Measurements from ENCODE around the gene SOAT1. TPM values are rescaled to one million over a fixed set of nuclear protein-coding genes. Genes with fewer than 3 reads are reported as not detected.

The SOAT1 gene
- total and polyA plus RNA-seq, 11 donors = 2.0 to 34.8 (median 7.9) TPM

Other genes with a start within 250 kb of the SOAT1 start
- gene TOR3A, start 211.7 kb upstream of the SOAT1 start, total RNA-seq = 10 to 100 TPM in 4 of 9 donors, 1 to 10 TPM in 5; 6.3 to 22.4 (median 9.9) TPM
- 10 to 100 TPM in 1 of 2 donors, 1 to 10 TPM in 1; 3.8 to 19.5 TPM for gene TOR3A, start 211.7 kb upstream of the SOAT1 start, polyA plus RNA-seq
- gene ABL2, start 64.1 kb upstream of the SOAT1 start, total RNA-seq = 10 to 100 TPM in 6 of 9 donors, 1 to 10 TPM in 3; 7.0 to 22.0 (median 10.5) TPM
- 1 to 10 TPM; 2.5 to 6.6 TPM for gene ABL2, start 64.1 kb upstream of the SOAT1 start, polyA plus RNA-seq
- gene AXDND1, start 72.2 kb downstream of the SOAT1 start, total RNA-seq = under 1 TPM in 2 of 9 donors, not detected in 7; 0.08 to 0.16 TPM
- gene AXDND1, start 72.2 kb downstream of the SOAT1 start, polyA plus RNA-seq = not detected

Data from heart left ventricle (tissue), 11 donors.